Heart left ventricle (tissue), 13 donors: Measurements from ENCODE around the gene FAM184A.

ENCODE experiments used
- CTCF ChIP-seq, 12 donors: fragments of 200-600 bp; sonication (generic) in 4 of 12; IDR thresholded peaks; one replicate each; pipeline versions ENCODE4 v1.5.0 to v1.8.0; 2018 to 2022; ENCODE audit warnings: antibody characterized with exemption in 12 of 12, mild to moderate bottlenecking in 5 of 12
- POLR2A ChIP-seq, 2 donors: fragments of 450-650 bp; IDR thresholded peaks; one replicate each; pipeline ENCODE4 v1.6.1; 2017; ENCODE audit warnings: antibody characterized with exemption in 2 of 2, mild to moderate bottlenecking in 2 of 2, moderate library complexity in 2 of 2
- donor health status: ischemic (EF 13 %, LVEDD 7.1; RV severe dilation, severe dysfunction).
- donor health status: DM: no; HTN: yes; CAD: no.
- donor health status: DM: no; HTN: no; CAD: no.
- donor health status: ischemic (EF 25% LVEDD 6.9; RV normal size, moderate dysfunction).
- donor health status: ischemic (EF 25% LVEDD 5.7; RV mildly dilated, moderate dysfunction).
- donor health status: ischemic (EF 35%, LVEDD 5.7; RV mildly dilated, moderate dysfunction).
- donor health status: nonischemic (EF 11% LVEDD 7.7; RV severe dilation, severe dysfunction).
- donor health status: DM: yes; HTN: yes; CAD: no.
- donor health status: PGD.
- donor health status: ischemic (EF 29% LVEDD 5.4; RV normal size, mild dysfunction).
- donor health status: nonischemic (EF 23%, LVEDD 6.1; RV moderate dilation, normal function).

- no peak for TF ChIP-seq CTCF (IDR thresholded peaks at IDR 0.05)
- no peak for TF ChIP-seq POLR2A (IDR thresholded peaks at IDR 0.05)
Observed at GRCh38 chr6:119102901-119103300, 24.4 kb upstream of the FAM184A start.
